ENCODE results near the gene MRC2.

GRCh38 chr17:62696256-62696655 is 68.8 kb downstream of the MRC2 start:
- TF ChIP-seq, protein P1, sequence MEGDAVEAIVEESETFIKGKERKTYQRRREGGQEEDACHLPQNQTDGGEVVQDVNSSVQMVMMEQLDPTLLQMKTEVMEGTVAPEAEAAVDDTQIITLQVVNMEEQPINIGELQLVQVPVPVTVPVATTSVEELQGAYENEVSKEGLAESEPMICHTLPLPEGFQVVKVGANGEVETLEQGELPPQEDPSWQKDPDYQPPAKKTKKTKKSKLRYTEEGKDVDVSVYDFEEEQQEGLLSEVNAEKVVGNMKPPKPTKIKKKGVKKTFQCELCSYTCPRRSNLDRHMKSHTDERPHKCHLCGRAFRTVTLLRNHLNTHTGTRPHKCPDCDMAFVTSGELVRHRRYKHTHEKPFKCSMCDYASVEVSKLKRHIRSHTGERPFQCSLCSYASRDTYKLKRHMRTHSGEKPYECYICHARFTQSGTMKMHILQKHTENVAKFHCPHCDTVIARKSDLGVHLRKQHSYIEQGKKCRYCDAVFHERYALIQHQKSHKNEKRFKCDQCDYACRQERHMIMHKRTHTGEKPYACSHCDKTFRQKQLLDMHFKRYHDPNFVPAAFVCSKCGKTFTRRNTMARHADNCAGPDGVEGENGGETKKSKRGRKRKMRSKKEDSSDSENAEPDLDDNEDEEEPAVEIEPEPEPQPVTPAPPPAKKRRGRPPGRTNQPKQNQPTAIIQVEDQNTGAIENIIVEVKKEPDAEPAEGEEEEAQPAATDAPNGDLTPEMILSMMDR (IDR thresholded peaks at IDR 0.05) = no peak
- TF ChIP-seq EP300 (IDR thresholded peaks at IDR 0.05) = no peak
